Activated CD8-positive, alpha-beta T cell treated with anti-CD3 and anti-CD28 coated beads, Interleukin-2, amount 10 ng/mL, durations not matched to agents 7 days and 5 days (primary cell): ENCODE measurements around the gene CRKL. TPM values are rescaled to one million over a fixed set of nuclear protein-coding genes. Genes with fewer than 3 reads are reported as not detected.

Experiments used
- ATAC-seq: fragments of 150-1000 bp; cut with Tn5 transposase; one replicate; pipeline ENCODE4 v1.10.0; 2021; ENCODE audit warnings: moderate library complexity
- CTCF ChIA-PET: fragments of 350-600 bp; sonication (Branson Sonifier 250); formaldehyde crosslinking; loops from one replicate; lab custom pipeline; 2021; ENCODE audit warnings: antibody characterized with exemption; lab: Charles Lee
- POLR2A ChIA-PET: fragments of 350-600 bp; sonication (Branson Sonifier 250); formaldehyde crosslinking; loops from one replicate; lab custom pipeline; 2021; ENCODE audit warnings: antibody characterized with exemption; lab: Charles Lee
- DNase-seq: peaks from one replicate; pipeline ENCODE4 v3.0.0-alpha.2; 2020
- H3K27ac Mint-ChIP-seq: one replicate; pipeline ENCODE4 v1.8.0; 2021; ENCODE audit warnings: mild to moderate bottlenecking, mixed read lengths
- H3K27me3 Mint-ChIP-seq: one replicate; pipeline ENCODE4 v1.8.0; 2021; ENCODE audit warnings: low read depth, mixed read lengths
- H3K36me3 Mint-ChIP-seq: one replicate; pipeline ENCODE4 v1.8.0; 2021; ENCODE audit warnings: low read depth, mixed read lengths
- H3K4me1 Mint-ChIP-seq: one replicate; pipeline ENCODE4 v1.8.0; 2021; ENCODE audit warnings: low read depth, mixed read lengths
- H3K4me3 Mint-ChIP-seq: one replicate; pipeline ENCODE4 v1.8.0; 2021; ENCODE audit warnings: mild to moderate bottlenecking, mixed read lengths
- H3K9me3 Mint-ChIP-seq: one replicate; pipeline ENCODE4 v1.8.0; 2022; ENCODE audit warnings: mixed read lengths; ENCODE audit not compliant: insufficient read depth
- total RNA-seq, 2 experiments: library from RNA; stranded (reverse); gene quantifications; one replicate each; pipeline ENCODE4 v1.2.3, GENCODE V29; 2021

Gene CRKL
- total RNA-seq, 2 experiments from 2014 or later = 87.0 to 87.4 TPM

DNA sequence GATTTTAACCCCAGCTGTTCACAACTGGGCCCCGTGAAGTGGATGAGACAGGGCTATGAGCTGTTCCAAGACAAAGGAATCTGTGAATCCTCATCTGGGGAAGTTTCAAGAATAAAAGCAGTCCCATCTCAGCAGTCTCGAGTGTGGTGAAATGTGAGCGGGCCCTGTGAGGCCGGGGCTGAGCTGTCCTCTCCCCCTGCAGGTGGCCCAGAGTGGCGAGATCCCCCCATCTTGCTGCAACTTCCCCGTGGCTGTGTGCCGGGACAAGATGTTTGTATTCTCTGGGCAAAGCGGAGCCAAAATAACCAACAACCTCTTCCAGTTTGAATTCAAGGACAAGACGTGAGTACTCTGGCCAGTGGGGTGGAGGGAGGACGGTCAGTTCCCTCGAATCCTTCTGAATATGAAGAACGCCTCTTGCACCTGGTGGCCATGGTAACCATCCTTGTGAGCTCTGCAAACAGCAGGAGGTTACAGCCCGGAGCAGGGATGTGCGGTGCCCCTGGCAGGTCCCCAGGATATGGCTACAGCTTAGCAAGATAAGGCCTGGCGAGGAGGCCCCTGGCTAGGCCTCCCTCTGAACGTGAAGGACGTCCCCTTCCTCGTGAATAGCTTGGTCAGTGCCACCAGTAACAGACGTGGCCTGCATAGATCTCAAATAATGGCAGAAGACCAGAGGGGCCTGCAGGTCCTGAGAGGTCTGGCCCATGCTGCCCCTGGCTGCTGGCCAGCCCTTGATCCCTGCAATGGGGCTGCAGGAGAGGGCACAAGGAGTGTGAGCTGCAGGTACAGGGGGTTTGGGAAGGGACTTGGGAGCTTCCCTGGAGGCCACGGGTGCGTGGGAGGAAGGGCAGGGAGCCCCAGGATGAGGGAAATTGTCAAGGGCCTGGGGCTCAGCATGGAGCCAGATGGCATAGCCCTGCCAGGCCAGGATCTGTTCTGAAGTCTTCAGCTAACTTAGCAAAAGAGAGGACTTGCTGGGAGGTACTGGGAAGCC, 73.3 kb downstream of the CRKL start:
- H3K27ac Mint-ChIP-seq = no peak overlapping the region
- POLR2A ChIA-PET = interaction anchor here (1.1 kb wide), 1 partner anchor 10 kb away, joined by 4 read pairs; no protein-coding TSS in a partner anchor

DNA sequence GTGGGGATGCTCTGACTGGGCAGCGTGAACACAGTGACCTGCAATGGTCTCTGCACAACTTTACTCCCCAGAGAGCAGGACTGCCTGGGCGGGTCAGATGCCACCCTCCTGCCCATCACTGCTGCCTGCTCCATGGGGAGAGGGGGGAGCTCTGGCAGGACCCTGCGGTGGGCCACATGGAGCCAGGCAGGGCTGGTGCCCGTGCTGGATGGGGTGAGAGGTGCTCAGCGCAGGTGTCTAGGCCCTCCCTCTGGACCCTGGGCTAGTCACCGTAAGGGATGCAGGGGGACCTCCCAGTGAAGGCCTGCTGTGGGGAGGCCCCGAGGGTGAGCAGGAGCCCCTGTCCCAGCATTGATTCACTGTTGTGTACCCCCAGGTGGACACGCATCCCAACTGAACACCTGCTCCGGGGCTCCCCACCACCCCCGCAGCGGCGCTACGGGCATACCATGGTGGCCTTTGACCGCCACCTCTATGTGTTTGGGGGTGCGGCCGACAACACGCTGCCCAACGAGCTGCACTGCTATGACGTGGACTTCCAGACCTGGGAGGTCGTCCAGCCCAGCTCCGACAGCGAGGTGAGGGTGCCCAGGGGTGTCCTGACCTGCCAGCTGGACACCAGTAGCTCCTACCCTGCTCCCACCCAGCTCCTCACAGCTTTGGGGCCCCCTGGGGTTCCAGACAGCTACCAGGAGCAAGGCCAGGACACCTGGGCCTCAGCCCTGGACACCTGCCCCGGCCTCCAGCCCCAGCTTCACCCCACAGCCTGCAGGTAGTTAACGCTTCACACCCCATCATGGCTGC, 74.2 kb downstream of the CRKL start:
- DNase-seq (no peak), ATAC-seq (no peak)
- H3K27ac Mint-ChIP-seq = no peak overlapping the region
- no peak overlapping the region for H3K4me3 Mint-ChIP-seq
- ChIA-PET CTCF (interaction anchor here (1.2 kb wide), 1 partner anchor 11 kb away, joined by 3 read pairs; the partner anchor contains the start of gene THAP7), POLR2A (interaction anchor here (0.7 kb wide), 1 partner anchor 9 kb away, joined by 3 read pairs; no protein-coding TSS in a partner anchor)
- peaks cover 12% of the 10 kb centered on the region for H3K36me3 Mint-ChIP-seq
- peaks cover 10% of the 10 kb centered on the region for H3K4me1 Mint-ChIP-seq
- no peaks in the 10 kb centered on the region for H3K9me3 Mint-ChIP-seq
- no peaks in the 10 kb centered on the region for H3K27me3 Mint-ChIP-seq

More for the DNA sequence above, 73.3 kb downstream of the CRKL start:
- Mint-ChIP-seq H3K4me3 (no peak overlapping the region), H3K36me3 (peaks cover 9% of the 10 kb centered on the region), H3K4me1 (peaks cover 10% of the 10 kb centered on the region), H3K27me3 (no peaks in the 10 kb centered on the region), H3K9me3 (no peaks in the 10 kb centered on the region)
- CTCF ChIA-PET = interaction anchor here (1.2 kb wide), 1 partner anchor 12 kb away, joined by 3 read pairs; the partner anchor contains the start of gene THAP7
- DNase-seq = no peak
- ATAC-seq = no peak

DNA sequence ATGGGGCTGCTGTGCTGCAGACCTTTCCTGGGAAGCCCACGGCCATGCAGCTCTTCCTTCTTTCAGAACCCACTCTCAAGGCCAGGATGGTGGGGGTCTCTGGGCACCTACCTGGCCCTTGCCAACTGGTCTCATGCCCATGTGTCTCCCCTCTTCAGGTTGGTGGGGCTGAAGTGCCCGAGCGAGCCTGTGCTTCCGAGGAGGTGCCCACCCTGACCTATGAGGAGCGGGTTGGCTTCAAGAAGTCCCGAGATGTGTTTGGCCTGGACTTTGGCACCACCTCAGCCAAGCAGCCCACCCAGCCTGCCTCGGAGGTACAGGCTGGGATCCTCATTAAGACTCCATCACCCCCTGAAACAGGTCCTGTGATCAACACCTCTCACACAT, 74.8 kb downstream of the CRKL start:
- CTCF ChIA-PET = no interaction called here
- DNase-seq (no peak), ATAC-seq (no peak)
- POLR2A ChIA-PET = no interaction called here
- Mint-ChIP-seq H3K27me3 (no peaks in the 10 kb centered on the region), H3K4me1 (peaks cover 10% of the 10 kb centered on the region), H3K36me3 (peaks cover 10% of the 10 kb centered on the region), H3K27ac (no peak overlapping the region), H3K4me3 (no peak overlapping the region), H3K9me3 (no peaks in the 10 kb centered on the region)

DNA sequence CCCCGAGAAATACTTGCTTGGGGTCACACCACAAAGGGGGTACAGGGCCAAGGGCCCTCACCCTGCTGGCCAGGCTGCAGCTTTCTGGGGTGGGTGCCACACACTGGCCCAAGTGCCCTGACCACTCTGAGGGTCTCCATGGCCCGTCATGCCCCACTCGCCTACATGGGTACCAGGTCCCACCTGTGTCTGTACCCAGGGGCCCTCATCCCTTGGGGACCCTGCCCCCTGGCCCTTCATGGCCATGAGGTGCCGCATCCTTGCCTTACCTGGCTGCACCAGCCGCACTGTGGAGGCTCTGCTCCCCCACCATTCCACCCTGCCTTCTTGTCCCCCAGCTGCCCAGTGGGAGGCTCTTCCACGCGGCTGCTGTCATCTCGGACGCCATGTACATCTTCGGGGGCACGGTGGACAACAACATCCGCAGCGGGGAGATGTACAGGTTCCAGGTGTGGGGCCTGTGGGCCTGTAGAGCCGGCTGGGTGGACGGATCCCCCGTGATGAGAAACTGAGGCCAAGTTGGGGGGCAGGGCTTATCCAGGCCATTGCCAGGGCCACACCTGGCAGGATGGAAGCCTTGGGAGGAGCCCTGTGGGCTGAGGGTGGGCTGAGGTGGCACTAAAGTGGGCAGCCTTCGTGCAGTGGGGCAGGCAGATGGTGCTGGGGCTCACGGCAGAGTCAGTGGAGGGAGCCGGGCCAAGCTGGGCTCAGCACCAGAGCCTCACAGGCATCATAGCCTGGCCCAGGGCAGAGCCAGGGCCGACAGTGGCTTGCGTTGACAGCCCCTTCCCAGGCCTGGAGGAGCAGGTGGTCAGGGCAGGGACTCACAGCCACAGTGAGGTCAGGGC, 75.5 kb downstream of the CRKL start:
- ChIA-PET CTCF (no interaction called here), POLR2A (interaction anchor here (0.5 kb wide), 1 partner anchor 1325 kb away, joined by 3 read pairs; no protein-coding TSS in a partner anchor)
- peaks cover 10% of the 10 kb centered on the region for H3K4me1 Mint-ChIP-seq

DNA sequence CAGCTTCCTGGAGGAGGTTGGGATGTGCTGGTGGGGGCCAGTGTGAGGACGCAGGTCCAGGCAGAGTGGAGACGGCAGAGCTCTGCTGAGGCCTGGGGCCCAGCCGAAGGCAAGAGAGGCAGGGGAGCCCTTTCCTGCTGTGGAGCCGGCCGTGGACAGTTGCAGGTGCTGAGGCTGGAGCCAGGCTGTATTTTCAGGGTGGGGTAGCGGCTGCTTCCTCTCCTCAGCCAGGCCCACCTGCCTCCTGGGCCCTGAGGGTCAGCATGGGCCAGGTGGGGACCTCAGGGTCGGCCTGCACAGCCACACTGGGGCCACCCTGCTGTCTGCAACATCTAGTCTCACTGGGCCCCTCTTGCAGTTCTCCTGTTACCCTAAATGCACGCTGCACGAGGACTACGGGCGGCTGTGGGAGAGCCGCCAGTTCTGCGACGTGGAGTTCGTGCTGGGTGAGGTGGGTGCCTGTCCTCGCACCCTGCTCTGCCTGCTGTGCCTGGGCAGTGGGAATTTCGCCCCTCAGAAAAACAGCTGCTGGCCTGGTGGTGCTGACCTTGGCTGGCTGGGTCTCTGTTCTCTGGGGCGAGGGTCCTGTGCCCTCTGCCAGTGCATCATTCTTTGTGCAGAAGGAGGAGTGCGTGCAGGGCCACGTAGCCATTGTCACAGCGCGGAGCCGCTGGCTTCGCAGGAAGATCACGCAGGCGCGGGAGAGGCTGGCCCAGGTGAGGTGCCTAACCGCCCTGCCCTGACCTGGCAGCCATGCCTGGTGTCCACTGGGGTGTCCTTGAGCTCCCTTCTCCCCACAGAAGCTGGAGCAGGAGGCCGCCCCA, 76.3 kb downstream of the CRKL start:
- POLR2A ChIA-PET = no interaction called here
- no peak overlapping the region for H3K4me3 Mint-ChIP-seq

More for the DNA sequence above, 75.5 kb downstream of the CRKL start:
- Mint-ChIP-seq H3K36me3 (peaks cover 8% of the 10 kb centered on the region), H3K27ac (no peak overlapping the region), H3K9me3 (no peaks in the 10 kb centered on the region), H3K4me3 (no peak overlapping the region), H3K27me3 (no peaks in the 10 kb centered on the region)
- ATAC-seq (no peak), DNase-seq (no peak)

DNA sequence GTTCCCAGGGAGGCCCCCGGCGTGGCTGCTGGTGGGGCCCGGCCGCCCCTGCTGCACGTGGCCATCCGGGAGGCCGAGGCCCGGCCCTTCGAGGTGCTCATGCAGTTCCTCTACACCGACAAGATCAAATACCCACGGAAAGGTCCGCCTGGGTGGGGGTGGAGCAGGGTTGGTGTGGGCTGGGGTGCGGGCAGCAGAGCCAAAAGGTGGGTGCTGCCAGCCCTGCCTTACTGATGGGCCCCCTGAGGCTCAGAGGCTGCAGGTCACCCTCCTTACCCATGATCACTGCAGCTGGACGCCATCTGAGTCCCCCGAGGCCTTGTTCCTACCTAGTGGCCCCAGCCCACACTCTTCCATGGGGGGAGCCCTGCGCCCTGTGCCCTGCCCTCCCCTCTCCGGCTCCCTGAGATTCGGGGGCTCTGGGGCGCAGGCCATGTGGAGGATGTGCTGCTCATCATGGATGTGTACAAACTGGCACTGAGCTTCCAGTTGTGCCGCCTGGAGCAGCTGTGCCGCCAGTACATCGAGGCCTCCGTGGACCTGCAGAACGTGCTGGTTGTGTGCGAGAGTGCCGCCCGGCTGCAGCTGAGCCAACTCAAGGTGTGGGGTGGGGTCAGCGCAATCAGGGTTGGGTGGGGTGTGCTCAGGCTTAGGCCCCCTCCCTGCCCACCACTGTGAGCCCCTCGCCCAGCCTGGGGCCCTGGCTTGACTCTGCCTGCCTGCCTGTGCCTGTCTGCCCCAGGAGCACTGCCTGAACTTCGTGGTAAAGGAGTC, 77.1 kb downstream of the CRKL start:
- Mint-ChIP-seq H3K9me3 (no peaks in the 10 kb centered on the region), H3K27ac (no peak overlapping the region), H3K36me3 (peaks cover 17% of the 10 kb centered on the region), H3K27me3 (no peaks in the 10 kb centered on the region), H3K4me3 (no peak overlapping the region), H3K4me1 (peaks cover 8% of the 10 kb centered on the region)
- no peak for DNase-seq
- CTCF ChIA-PET = no interaction called here
- ATAC-seq = no peak
- POLR2A ChIA-PET = no interaction called here

More for the DNA sequence above, 76.3 kb downstream of the CRKL start:
- Mint-ChIP-seq H3K27me3 (no peaks in the 10 kb centered on the region), H3K9me3 (no peaks in the 10 kb centered on the region), H3K36me3 (peaks cover 13% of the 10 kb centered on the region), H3K27ac (no peak overlapping the region), H3K4me1 (peaks cover 10% of the 10 kb centered on the region)
- ATAC-seq (no peak), DNase-seq (no peak)
- CTCF ChIA-PET = no interaction called here

DNA sequence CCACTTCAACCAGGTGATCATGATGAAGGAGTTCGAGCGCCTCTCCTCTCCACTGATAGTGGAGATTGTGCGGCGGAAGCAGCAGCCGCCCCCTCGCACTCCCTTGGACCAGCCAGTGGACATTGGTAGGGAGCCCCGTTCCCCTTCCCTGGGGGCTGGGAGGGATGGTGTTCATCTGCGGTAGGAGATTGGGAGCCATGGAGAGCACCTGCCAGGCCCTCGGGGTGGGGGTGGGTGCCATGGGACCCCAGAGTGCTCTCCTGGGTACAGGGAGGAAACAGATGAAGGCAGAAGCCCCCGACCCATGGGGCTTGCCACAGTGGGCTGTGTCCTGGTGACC, 77.7 kb downstream of the CRKL start:
- Mint-ChIP-seq H3K36me3 (peaks cover 17% of the 10 kb centered on the region), H3K27me3 (no peaks in the 10 kb centered on the region), H3K4me3 (no peak overlapping the region), H3K9me3 (no peaks in the 10 kb centered on the region), H3K27ac (no peak overlapping the region), H3K4me1 (peaks cover 5% of the 10 kb centered on the region)
- DNase-seq (no peak), ATAC-seq (no peak)
- ChIA-PET CTCF (no interaction called here), POLR2A (no interaction called here)

DNA sequence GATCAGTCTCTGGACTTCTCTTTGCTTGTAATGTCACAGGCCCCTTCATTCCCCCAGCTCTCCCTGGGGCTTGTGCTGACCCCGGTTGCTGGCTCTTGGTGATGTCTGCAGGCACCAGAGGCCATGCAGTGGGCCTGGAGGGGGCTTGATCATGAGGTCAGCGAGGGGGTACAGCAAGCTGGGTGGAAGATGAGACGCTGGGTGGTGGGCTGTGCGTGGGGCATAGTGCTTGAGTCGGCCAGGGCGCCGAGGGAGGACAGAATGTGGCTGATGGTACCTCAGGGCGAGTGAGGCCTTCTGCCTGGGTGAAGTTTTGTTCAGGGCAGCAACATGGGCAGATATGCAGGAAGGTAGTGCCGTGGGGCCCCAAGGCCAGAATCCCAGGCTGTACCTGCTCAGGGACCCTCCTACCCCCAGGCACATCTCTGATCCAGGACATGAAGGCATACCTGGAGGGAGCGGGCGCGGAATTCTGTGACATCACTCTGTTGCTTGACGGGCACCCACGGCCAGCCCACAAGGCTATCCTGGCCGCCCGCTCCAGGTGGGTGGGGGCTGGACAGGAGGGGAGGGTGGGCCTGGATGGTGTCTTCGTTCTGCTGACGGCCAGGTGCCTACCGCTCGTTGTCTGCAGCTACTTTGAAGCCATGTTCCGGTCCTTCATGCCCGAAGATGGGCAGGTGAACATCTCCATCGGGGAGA, 78.3 kb downstream of the CRKL start:
- Mint-ChIP-seq H3K27me3 (no peaks in the 10 kb centered on the region), H3K27ac (no peak overlapping the region), H3K4me3 (no peak overlapping the region), H3K36me3 (peaks cover 21% of the 10 kb centered on the region), H3K4me1 (peaks cover 7% of the 10 kb centered on the region), H3K9me3 (no peaks in the 10 kb centered on the region)
- ChIA-PET CTCF (no interaction called here), POLR2A (interaction anchor here (0.9 kb wide), 1 partner anchor 13 kb away, joined by 3 read pairs; the partner anchor contains the start of gene LZTR1)
- DNase-seq (no peak), ATAC-seq (no peak)

DNA sequence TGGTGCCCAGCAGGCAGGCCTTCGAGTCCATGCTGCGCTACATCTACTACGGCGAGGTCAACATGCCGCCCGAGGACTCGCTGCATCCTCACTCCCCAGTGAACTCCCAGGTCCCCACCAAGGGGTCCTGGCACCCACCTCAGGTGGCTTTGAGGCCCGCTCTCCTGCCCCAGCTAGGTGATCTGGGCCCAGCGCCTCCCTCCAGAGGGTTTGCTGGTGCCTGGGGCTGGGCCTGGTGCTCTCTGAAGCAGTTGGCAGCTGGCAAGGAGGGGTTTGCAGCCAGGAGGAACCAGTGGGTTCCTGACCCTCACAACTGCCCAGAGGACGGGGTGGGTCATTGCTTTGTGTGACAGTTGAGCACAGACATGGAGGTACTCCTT, 78.8 kb downstream of the CRKL start:
- DNase-seq = no peak
- no peak overlapping the region for H3K27ac Mint-ChIP-seq
- H3K4me1 Mint-ChIP-seq = peaks cover 10% of the 10 kb centered on the region
- H3K36me3 Mint-ChIP-seq = peaks cover 26% of the 10 kb centered on the region
- CTCF ChIA-PET = no interaction called here
- POLR2A ChIA-PET = interaction anchor here (0.9 kb wide), 1 partner anchor 14 kb away, joined by 3 read pairs; the partner anchor contains the start of gene LZTR1
- no peak overlapping the region for H3K4me3 Mint-ChIP-seq
- no peaks in the 10 kb centered on the region for H3K9me3 Mint-ChIP-seq
- H3K27me3 Mint-ChIP-seq = no peaks in the 10 kb centered on the region
- no peak for ATAC-seq
